Dedifferentiated amniotic fluid mesenchymal stem cell (primary cell): ENCODE data around the gene MRPL39.
"Not testable (repeated sequence)": the region's sequence is repeated elsewhere in the genome, so short reads cannot be mapped to it uniquely, and the experiment has no call there.

Experiments
- DNase-seq: peaks from one replicate; pipeline ENCODE4 v3.0.0-alpha.2; 2016; ENCODE audit errors: extremely low spot score

The MRPL39 gene

GRCh38 chr21:25607151-25608043 lies at the start of gene MRPL39:
TSS of gene MRPL39 (minus strand) at chr21:25607481. CDS start at chr21:25607475, 6 bp downstream.
- peak; percentile 85 for DNase-seq

GRCh38 chr21:25656412-25656811 lies 49.1 kb upstream of the MRPL39 start:
- no peak for DNase-seq

- DNase-seq = no peak
These were observed 41.9 kb upstream of the MRPL39 start for GRCh38 chr21:25649146-25649545.

- DNase-seq = no peak
These were observed 40.4 kb upstream of the MRPL39 start for GRCh38 chr21:25647647-25648046.

GRCh38 chr21:25646474-25646873 lies 39.2 kb upstream of the MRPL39 start:
- no peak for DNase-seq

- no peak for DNase-seq
These were observed 36.2 kb upstream of the MRPL39 start for GRCh38 chr21:25643486-25643885.

GRCh38 chr21:25640943-25641292 lies 33.6 kb upstream of the MRPL39 start:
- no peak for DNase-seq

GRCh38 chr21:25640202-25640942 lies 33.1 kb upstream of the MRPL39 start:
- DNase-seq = no peak

GRCh38 chr21:25639551-25640201 lies 32.4 kb upstream of the MRPL39 start:
- no peak for DNase-seq

GRCh38 chr21:25638660-25639550 lies 31.6 kb upstream of the MRPL39 start, which contains the start of gene JAM2:
TSS of gene JAM2 (plus strand) at chr21:25639258. CDS start at chr21:25639822, 564 bp downstream.
- no peak for DNase-seq

- DNase-seq = no peak
These were observed 30.8 kb upstream of the MRPL39 start for GRCh38 chr21:25637851-25638659.

- DNase-seq = no peak
These were observed 29.4 kb upstream of the MRPL39 start for GRCh38 chr21:25636727-25637126.

- DNase-seq = no peak
These were observed 28.0 kb upstream of the MRPL39 start for GRCh38 chr21:25635310-25635709.

GRCh38 chr21:25632296-25632695 lies 25.0 kb upstream of the MRPL39 start:
- no peak for DNase-seq

- no peak for DNase-seq
These were observed 19.5 kb upstream of the MRPL39 start for GRCh38 chr21:25626757-25627156.

GRCh38 chr21:25625776-25626555 lies 18.7 kb upstream of the MRPL39 start:
- not testable (repeated sequence) for DNase-seq

GRCh38 chr21:25625036-25625435 lies 17.8 kb upstream of the MRPL39 start:
- no peak for DNase-seq

GRCh38 chr21:25624511-25624910 lies 17.2 kb upstream of the MRPL39 start:
- no peak for DNase-seq

- no peak for DNase-seq
These were observed 11.9 kb upstream of the MRPL39 start for GRCh38 chr21:25619198-25619597.

GRCh38 chr21:25615880-25616279 lies 8.6 kb upstream of the MRPL39 start:
- DNase-seq = no peak
